HEK293 (cell line): Measurements from ENCODE around the gene TLE2.

Source experiments
- CTCF ChIA-PET: fragments of 350-600 bp; formaldehyde crosslinking; extraction: SDS; loops from one replicate; lab custom pipeline; 2021; ENCODE audit warnings: antibody characterized with exemption; lab: Yijun Ruan, JAX
- POLR2A ChIA-PET: fragments of 300-600 bp; formaldehyde crosslinking; extraction: SDS; loops from one replicate; lab custom pipeline; 2020; ENCODE audit warnings: antibody characterized with exemption, inconsistent platforms; lab: Yijun Ruan, JAX
- H3K27ac ChIP-seq: fragments of 200-500 bp; sonication (Bioruptor generic); 2 replicates; pipeline ENCODE4 v1.5.1; 2014; ENCODE audit warnings: low read depth, low read length, control low read depth, inconsistent platforms; ENCODE audit errors: extremely low read depth
- H3K36me3 ChIP-seq, 2 experiments: fragments of 200-500 bp in 1 of 2; sonication (Bioruptor generic) in 1 of 2; 1 replicate in 1 of 2; 2 replicates in 1 of 2; pipeline ENCODE4 v1.5.1; 2014 to 2017; ENCODE audit warnings: inconsistent platforms in 2 of 2, low read length in 2 of 2; ENCODE audit not compliant: control insufficient read depth in 2 of 2, insufficient read depth in 1 of 2
- H3K4me1 ChIP-seq: fragments of 200-500 bp; sonication (Bioruptor generic); 2 replicates; pipeline ENCODE4 v1.5.1; 2014; ENCODE audit warnings: mild to moderate bottlenecking, low read length, inconsistent platforms; ENCODE audit not compliant: control insufficient read depth, insufficient read depth
- H3K4me3 ChIP-seq: 2 replicates; pipeline ENCODE4 v1.5.1; 2011; ENCODE audit warnings: low read depth, mild to moderate bottlenecking, control low read depth, low read length, moderate library complexity
- H3K9me3 ChIP-seq: fragments of 200-500 bp; sonication (Bioruptor generic); 2 replicates; pipeline ENCODE4 v1.5.1; 2014; ENCODE audit warnings: low read depth, low read length, inconsistent platforms; ENCODE audit not compliant: control insufficient read depth, insufficient read depth
- HOXC10 ChIP-seq: sonication (generic); formaldehyde crosslinking; IDR thresholded peaks from 2 replicates; pipeline ENCODE4 v1.8.1; 2023; ENCODE audit warnings: mild to moderate bottlenecking, missing genetic modification reagents
- INSM2 ChIP-seq: fragments of 450-650 bp; formaldehyde crosslinking; IDR thresholded peaks from 2 replicates; pipeline ENCODE4 v1.5.1; 2016; ENCODE audit warnings: missing biosample characterization, missing genetic modification characterization
- PRDM1 ChIP-seq: fragments of 450-650 bp; formaldehyde crosslinking; IDR thresholded peaks from 2 replicates; pipeline ENCODE4; 2016; ENCODE audit warnings: missing biosample characterization, missing genetic modification characterization
- TRIM28 ChIP-seq: IDR thresholded peaks from 2 replicates; pipeline ENCODE4 v1.6.1; 2011; ENCODE audit warnings: low read length, control low read depth, borderline replicate concordance
- ZBTB1 ChIP-seq: fragments of 450-650 bp; formaldehyde crosslinking; IDR thresholded peaks from 2 replicates; pipeline ENCODE4 v1.5.1; 2016; ENCODE audit warnings: missing biosample characterization, missing genetic modification characterization
- ZBTB6 ChIP-seq: fragments of 450-650 bp; formaldehyde crosslinking; IDR thresholded peaks from 2 replicates; pipeline ENCODE4 v1.5.1; 2017; ENCODE audit warnings: missing biosample characterization, missing genetic modification characterization
- ZNF10 ChIP-seq: fragments of 450-650 bp; formaldehyde crosslinking; IDR thresholded peaks from 2 replicates; pipeline ENCODE4 v1.5.1; 2017; ENCODE audit warnings: missing biosample characterization, missing genetic modification characterization
- ZNF138 ChIP-seq: fragments of 450-650 bp; formaldehyde crosslinking; IDR thresholded peaks from 2 replicates; pipeline ENCODE4 v1.5.1; 2016; ENCODE audit warnings: missing biosample characterization, missing genetic modification characterization, borderline replicate concordance
- ZNF16 ChIP-seq: fragments of 450-650 bp; formaldehyde crosslinking; IDR thresholded peaks from 2 replicates; pipeline ENCODE4 v1.5.1; 2016; ENCODE audit warnings: low read depth, missing biosample characterization, missing genetic modification characterization
- ZNF18 ChIP-seq: fragments of 450-650 bp; formaldehyde crosslinking; IDR thresholded peaks from 2 replicates; pipeline ENCODE4 v1.5.1; 2016; ENCODE audit warnings: missing biosample characterization, missing genetic modification characterization
- ZNF398 ChIP-seq: fragments of 450-650 bp; formaldehyde crosslinking; IDR thresholded peaks from 2 replicates; pipeline ENCODE4 v1.5.1; 2017; ENCODE audit warnings: missing biosample characterization, missing genetic modification characterization
- ZNF473 ChIP-seq: fragments of 450-650 bp; formaldehyde crosslinking; IDR thresholded peaks from 2 replicates; pipeline ENCODE4 v1.5.1; 2017; ENCODE audit warnings: missing biosample characterization, missing genetic modification characterization
- ZNF513 ChIP-seq: fragments of 450-650 bp; IDR thresholded peaks from 2 replicates; pipeline ENCODE4 v1.5.1; 2018; ENCODE audit warnings: missing biosample characterization, missing genetic modification characterization
- ZNF544 ChIP-seq: fragments of 450-650 bp; formaldehyde crosslinking; IDR thresholded peaks from 2 replicates; pipeline ENCODE4 v1.5.0; 2017; ENCODE audit warnings: missing biosample characterization, missing genetic modification characterization
- ZNF776 ChIP-seq: fragments of 450-650 bp; formaldehyde crosslinking; IDR thresholded peaks from 2 replicates; pipeline ENCODE4 v1.5.0; 2017; ENCODE audit warnings: missing biosample characterization, missing genetic modification characterization, borderline replicate concordance

The TLE2 gene

GRCh38 chr19:3034656-3035541 lies 5.8 kb upstream of the TLE2 start (continued):
- TF ChIP-seq INSM2 (tag by site-specific recombination) (no peak), TRIM28 (peak; percentile 39; the same call in 1 of the 2 replicates)

GRCh38 chr19:3034406-3034655 lies 5.3 kb upstream of the TLE2 start:
- no peak overlapping the region for H3K4me3 ChIP-seq
- TF ChIP-seq ZNF398 (tag by site-specific recombination) (peak; percentile 44; the same call in 1 of the 2 replicates), ZNF473 (tag by site-specific recombination) (no peak), ZNF138 (no peak), PRDM1 (tag by site-specific recombination) (peak; percentile 83), ZBTB6 (tag by site-specific recombination) (no peak), ZNF10 (tag by site-specific recombination) (no peak), ZBTB1 (tag by site-specific recombination) (no peak)
- ChIA-PET CTCF (interaction anchor here (2.0 kb wide), 1 partner anchor 64 kb away, joined by 12 read pairs; no protein-coding TSS in a partner anchor), POLR2A (interaction anchor here (0.6 to 3.4 kb wide), 2 partner anchors 13 to 90 kb away, joined by 4 to 37 read pairs; no protein-coding TSS in a partner anchor)
- no peaks in the 10 kb centered on the region for H3K36me3 ChIP-seq
- H3K4me1 ChIP-seq = peaks cover 8% of the 10 kb centered on the region; the same call in 1 of the 2 replicates
- H3K9me3 ChIP-seq = no peaks in the 10 kb centered on the region
- peak overlapping the region; percentile 58; the same call in 1 of the 2 replicates for H3K27ac ChIP-seq

GRCh38 chr19:3033595-3034405 lies 4.7 kb upstream of the TLE2 start:
- H3K4me1 ChIP-seq = peaks cover 8% of the 10 kb centered on the region; the same call in 1 of the 2 replicates
- no peak overlapping the region for H3K27ac ChIP-seq
- no peak for TF ChIP-seq ZNF544
- no peak for TF ChIP-seq ZNF776
- peak; percentile 86 for TF ChIP-seq ZNF16
- H3K36me3 ChIP-seq = no peaks in the 10 kb centered on the region
- H3K9me3 ChIP-seq = no peaks in the 10 kb centered on the region
- CTCF ChIA-PET = interaction anchor here (2.0 kb wide), 1 partner anchor 63 kb away, joined by 12 read pairs; no protein-coding TSS in a partner anchor
- H3K4me3 ChIP-seq = no peak overlapping the region
- POLR2A ChIA-PET = interaction anchor here (0.6 to 3.4 kb wide), 2 partner anchors 13 to 91 kb away, joined by 4 to 37 read pairs; no protein-coding TSS in a partner anchor

- Histone ChIP-seq H3K9me3 (no peaks in the 10 kb centered on the region), H3K36me3 (no peaks in the 10 kb centered on the region), H3K4me1 (peaks cover 8% of the 10 kb centered on the region; the same call in 1 of the 2 replicates), H3K27ac (no peak overlapping the region), H3K4me3 (no peak overlapping the region)
- CTCF ChIA-PET = interaction anchor here (0.5 to 1.6 kb wide), 3 partner anchors 39 to 1560 kb away, joined by 3 to 4 read pairs (median 3); no protein-coding TSS in a partner anchor
- POLR2A ChIA-PET = interaction anchor here (0.6 kb wide), 1 partner anchor 1278 kb away, joined by 3 read pairs; no protein-coding TSS in a partner anchor
- no peak for TF ChIP-seq ZNF513 (tag by site-specific recombination)
- no peak for TF ChIP-seq HOXC10 (CRISPR knock-in tag)
- TF ChIP-seq ZNF18 (tag by site-specific recombination) = peak; percentile 65; the same call in 1 of the 2 replicates
Observed at GRCh38 chr19:3031607-3031867, 2.5 kb upstream of the TLE2 start.
